H9 (cell line): Measurements from ENCODE around the gene CTNNA3. TPM values are rescaled to one million over a fixed set of nuclear protein-coding genes. Genes with fewer than 3 reads are reported as not detected.

Experiments used
- DNase-seq: peaks from one replicate; pipeline ENCODE4 v3.0.0-alpha.2; 2017
- H2AFZ ChIP-seq: one replicate; pipeline ENCODE4 v1.6.1; 2013; ENCODE audit warnings: mild to moderate bottlenecking, low read length, control low read depth, moderate library complexity
- H2AK5ac ChIP-seq: 2 replicates; pipeline ENCODE4 v1.6.1; 2013; ENCODE audit warnings: low read length, control low read depth, mixed read lengths; ENCODE audit not compliant: insufficient read length
- H2BK120ac ChIP-seq: one replicate; pipeline ENCODE4 v1.6.1; 2013; ENCODE audit warnings: low read depth, mild to moderate bottlenecking, low read length, control low read depth, inconsistent platforms; ENCODE audit not compliant: poor library complexity, severe bottlenecking
- H2BK12ac ChIP-seq: 2 replicates; pipeline ENCODE4 v1.6.1; 2013; ENCODE audit warnings: low read length, control low read depth, mixed read lengths, low read depth; ENCODE audit not compliant: insufficient read length
- H2BK15ac ChIP-seq: 2 replicates; pipeline ENCODE4 v1.6.1; 2013; ENCODE audit warnings: low read depth, low read length, control low read depth
- H2BK20ac ChIP-seq: one replicate; pipeline ENCODE4 v1.6.1; 2013; ENCODE audit warnings: low read depth, mild to moderate bottlenecking, low read length, control low read depth, inconsistent platforms; ENCODE audit not compliant: poor library complexity, severe bottlenecking
- H2BK5ac ChIP-seq: 2 replicates; pipeline ENCODE4 v1.6.1; 2013; ENCODE audit warnings: low read length, control low read depth, mixed read lengths; ENCODE audit not compliant: insufficient read length
- H3K14ac ChIP-seq: 2 replicates; pipeline ENCODE4 v1.6.1; 2013; ENCODE audit warnings: low read length, control low read depth; ENCODE audit not compliant: insufficient read depth
- H3K18ac ChIP-seq: 2 replicates; pipeline ENCODE4 v1.6.1; 2013; ENCODE audit warnings: low read depth, mild to moderate bottlenecking, mixed read lengths, low read length, control low read depth; ENCODE audit not compliant: insufficient read length
- H3K23ac ChIP-seq: 2 replicates; pipeline ENCODE4 v1.6.1; 2013; ENCODE audit warnings: low read length, control low read depth, mixed read lengths, low read depth; ENCODE audit not compliant: insufficient read length
- H3K23me2 ChIP-seq: 2 replicates; pipeline ENCODE4 v1.6.1; 2013; ENCODE audit warnings: low read depth, mild to moderate bottlenecking, mixed read lengths, low read length, control low read depth; ENCODE audit not compliant: insufficient read length, poor library complexity, severe bottlenecking
- H3K27ac ChIP-seq: 2 replicates; pipeline ENCODE4 v1.5.1; 2013; ENCODE audit warnings: low read length, control low read depth, mixed read lengths, low read depth; ENCODE audit not compliant: insufficient read length
- H3K27me3 ChIP-seq: 2 replicates; pipeline ENCODE4 v1.6.1; 2013; ENCODE audit warnings: low read length, control low read depth, inconsistent platforms; ENCODE audit not compliant: insufficient read depth
- H3K4ac ChIP-seq: 2 replicates; pipeline ENCODE4 v1.6.1; 2013; ENCODE audit warnings: low read depth, mild to moderate bottlenecking, control low read depth, inconsistent platforms, low read length, moderate library complexity
- H3K4me1 ChIP-seq: 2 replicates; pipeline ENCODE4 v1.6.1; 2013; ENCODE audit warnings: low read length, control low read depth, inconsistent platforms; ENCODE audit not compliant: insufficient read depth
- H3K4me2 ChIP-seq: 2 replicates; pipeline ENCODE4 v1.6.1; 2013; ENCODE audit warnings: low read length, control low read depth, mixed read lengths; ENCODE audit not compliant: insufficient read length, insufficient read depth
- H3K56ac ChIP-seq: 2 replicates; pipeline ENCODE4 v1.6.1; 2013; ENCODE audit warnings: low read depth, mild to moderate bottlenecking, mixed read lengths, low read length, control low read depth; ENCODE audit not compliant: insufficient read length
- H3K79me1 ChIP-seq: 2 replicates; pipeline ENCODE4 v1.6.1; 2013; ENCODE audit warnings: low read depth, mild to moderate bottlenecking, moderate library complexity, low read length, control low read depth, inconsistent platforms; ENCODE audit not compliant: insufficient read depth, poor library complexity, severe bottlenecking
- H3K79me2 ChIP-seq: 2 replicates; pipeline ENCODE4 v1.6.1; 2013; ENCODE audit warnings: low read length, control low read depth, inconsistent platforms; ENCODE audit not compliant: insufficient read depth
- H3K9ac ChIP-seq: 2 replicates; pipeline ENCODE4 v1.6.1; 2013; ENCODE audit warnings: low read length, control low read depth, mixed read lengths; ENCODE audit not compliant: insufficient read length; ENCODE audit errors: extremely low read depth
- H3K9me3 ChIP-seq: one replicate; pipeline ENCODE4 v1.6.1; 2013; ENCODE audit warnings: low read depth, low read length, inconsistent platforms; ENCODE audit not compliant: control insufficient read depth
- H3T11ph ChIP-seq: one replicate; pipeline ENCODE4 v1.6.1; 2013; ENCODE audit warnings: mild to moderate bottlenecking, low read length, control low read depth, inconsistent platforms
- H4K20me1 ChIP-seq: one replicate; pipeline ENCODE4 v1.6.1; 2013; ENCODE audit not compliant: control insufficient read depth, insufficient read length, insufficient read depth
- H4K5ac ChIP-seq: 2 replicates; pipeline ENCODE4 v1.6.1; 2013; ENCODE audit warnings: low read depth, mild to moderate bottlenecking, mixed read lengths, low read length, control low read depth; ENCODE audit not compliant: insufficient read length
- H4K8ac ChIP-seq: replicated peaks from 2 replicates; pipeline ENCODE4 v1.6.1; 2013; ENCODE audit warnings: low read length, control low read depth, mixed read lengths, low read depth; ENCODE audit not compliant: insufficient read length
- H4K91ac ChIP-seq: 2 replicates; pipeline ENCODE4 v1.6.1; 2013; ENCODE audit warnings: low read depth, mild to moderate bottlenecking, moderate library complexity, mixed read lengths, low read length, control low read depth; ENCODE audit not compliant: insufficient read length
- H3K27ac Mint-ChIP-seq, 3 experiments: 2 replicates in 2 of 3; 3 replicates in 1 of 3; pipeline ENCODE4 v1.8.0; 2020 to 2021; ENCODE audit warnings: mixed read lengths in 3 of 3, mild to moderate bottlenecking in 1 of 3, moderate library complexity in 1 of 3
- H3K27me3 Mint-ChIP-seq: 2 replicates; pipeline ENCODE4 v1.8.0; 2021; ENCODE audit warnings: low read depth, mild to moderate bottlenecking, moderate library complexity, mixed read lengths
- H3K36me3 Mint-ChIP-seq, 3 experiments: 2 replicates in 2 of 3; 3 replicates in 1 of 3; pipeline ENCODE4 v1.8.0; 2020 to 2021; ENCODE audit warnings: low read depth in 3 of 3, mixed read lengths in 3 of 3; ENCODE audit not compliant: insufficient read depth in 1 of 3
- H3K4me1 Mint-ChIP-seq, 2 experiments: 2 replicates each; pipeline ENCODE4 v1.8.0; 2020; ENCODE audit warnings: mixed read lengths in 2 of 2
- H3K4me3 Mint-ChIP-seq, 2 experiments: 2 replicates in 1 of 2; 3 replicates in 1 of 2; pipeline ENCODE4 v1.8.0; 2020 to 2021; ENCODE audit warnings: mild to moderate bottlenecking in 2 of 2, mixed read lengths in 2 of 2, moderate library complexity in 1 of 2
- H3K9me3 Mint-ChIP-seq, 2 experiments: 2 replicates in 1 of 2; 3 replicates in 1 of 2; pipeline ENCODE4 v1.8.0; 2020; ENCODE audit warnings: mild to moderate bottlenecking in 2 of 2, mixed read lengths in 2 of 2, moderate library complexity in 1 of 2
- CTCF ChIP-seq: fragments of 200-600 bp; sonication (generic); conservative IDR thresholded peaks from 3 replicates; pipeline ENCODE4 v1.8.0; 2021; ENCODE audit warnings: antibody characterized with exemption, mild to moderate bottlenecking
- WGBS: extraction: QIAGEN DNeasy Blood & Tissue Kit; methylation state at CpG from one replicate; pipeline ENCODE4 v1.1.7; 2013; ENCODE audit warnings: missing lambda C conversion rate, low lambda C conversion rate, mixed read lengths; ENCODE audit not compliant: insufficient read length; ENCODE audit errors: extremely low coverage; 5-methylcytosine and 5-hydroxymethylcytosine counted together
- total RNA-seq: library from RNA; stranded (reverse); gene quantifications from 2 replicates; pipeline ENCODE4 v1.2.1, GENCODE V29; 2021

The CTNNA3 gene
- total RNA-seq, 1 experiment from 2014 or later, result 3.3 TPM

GRCh38 chr10:67086327-67087134 is 609.5 kb downstream of the CTNNA3 start:
- no peak overlapping the region for H2AFZ ChIP-seq
- H3K4me2 ChIP-seq, result no peak overlapping the region
- no peaks in the 10 kb centered on the region for H3K27me3 ChIP-seq
- no peak overlapping the region for H2BK15ac ChIP-seq
- no peak overlapping the region for H3K23ac ChIP-seq
- H3K4me1 ChIP-seq, result no peaks in the 10 kb centered on the region
- no peak overlapping the region for H3K4ac ChIP-seq
- no peak for TF ChIP-seq CTCF
- no peaks in the 10 kb centered on the region for H3K36me3 Mint-ChIP-seq
- no peak overlapping the region for H3K18ac ChIP-seq
- H3K9me3 ChIP-seq, result no peaks in the 10 kb centered on the region
- H4K8ac ChIP-seq, result no peak overlapping the region
- H3K79me1 ChIP-seq, result no peaks in the 10 kb centered on the region
- no peaks in the 10 kb centered on the region for H3K23me2 ChIP-seq
- H3K27ac ChIP-seq, result no peak overlapping the region
- H2AK5ac ChIP-seq, result no peak overlapping the region
- WGBS, result no CpG with 5 or more reads among the region's 2 CpGs
- H2BK20ac ChIP-seq, result no peak overlapping the region
- H4K20me1 ChIP-seq, result no peaks in the 10 kb centered on the region
- no peak overlapping the region for H2BK5ac ChIP-seq
- H3K27ac Mint-ChIP-seq, result no peak overlapping the region
- H3K27me3 Mint-ChIP-seq, result no peaks in the 10 kb centered on the region
- no peak overlapping the region for H2BK12ac ChIP-seq
- H3T11ph ChIP-seq, result no peak overlapping the region
- H4K5ac ChIP-seq, result no peak overlapping the region
- no peaks in the 10 kb centered on the region for H3K4me1 Mint-ChIP-seq
- H4K91ac ChIP-seq, result no peak overlapping the region
- no peak for DNase-seq
- H3K56ac ChIP-seq, result no peak overlapping the region
- H3K9me3 Mint-ChIP-seq, result no peaks in the 10 kb centered on the region
- H3K9ac ChIP-seq, result no peak overlapping the region
- H3K4me3 Mint-ChIP-seq, result no peak overlapping the region
- no peaks in the 10 kb centered on the region for H3K79me2 ChIP-seq
- H2BK120ac ChIP-seq, result no peak overlapping the region
- no peak overlapping the region for H3K14ac ChIP-seq
